ENCODE measurements around the gene CACNA2D4.
"Not testable (repeated sequence)": the region's sequence is repeated elsewhere in the genome, so short reads cannot be mapped to it uniquely, and the experiment has no call there.

The CACNA2D4 gene

GRCh38 chr12:1918081-1918883 lies at the start of gene CACNA2D4:
Gene CACNA2D4 (minus strand): TSS chr12:1918652. CDS start chr12:1918473, 179 bp downstream.
- no peak for DNase-seq

- DNase-seq: no peak
Observed at GRCh38 chr12:1966561-1967226, 48.2 kb upstream of the CACNA2D4 start.

GRCh38 chr12:1965916-1966315 lies 47.5 kb upstream of the CACNA2D4 start:
- DNase-seq: no peak

GRCh38 chr12:1962051-1963020 lies 43.9 kb upstream of the CACNA2D4 start:
- no peak for DNase-seq

- DNase-seq: no peak
Observed at GRCh38 chr12:1956716-1957115, 38.3 kb upstream of the CACNA2D4 start.

GRCh38 chr12:1949771-1950470 lies 31.5 kb upstream of the CACNA2D4 start:
- DNase-seq: no peak

GRCh38 chr12:1948883-1949282 lies 30.4 kb upstream of the CACNA2D4 start:
- no peak for DNase-seq

GRCh38 chr12:1947081-1947480 lies 28.6 kb upstream of the CACNA2D4 start:
- DNase-seq: no peak

- DNase-seq: no peak
Observed at GRCh38 chr12:1946296-1946695, 27.8 kb upstream of the CACNA2D4 start.

GRCh38 chr12:1945502-1945901 lies 27.1 kb upstream of the CACNA2D4 start:
- DNase-seq: not testable (repeated sequence)

GRCh38 chr12:1939801-1940607 lies 21.6 kb upstream of the CACNA2D4 start:
- peak; percentile 89 for DNase-seq

- DNase-seq: no peak
Observed at GRCh38 chr12:1939331-1939730, 20.9 kb upstream of the CACNA2D4 start.

- DNase-seq: no peak
Observed at GRCh38 chr12:1937481-1938224, 19.2 kb upstream of the CACNA2D4 start.

- DNase-seq: no peak
Observed at GRCh38 chr12:1936406-1937320, 18.2 kb upstream of the CACNA2D4 start.

GRCh38 chr12:1935700-1936378 lies 17.4 kb upstream of the CACNA2D4 start:
- DNase-seq: no peak

- no peak for DNase-seq
Observed at GRCh38 chr12:1935242-1935641, 16.8 kb upstream of the CACNA2D4 start.

- DNase-seq: no peak
Observed at GRCh38 chr12:1934831-1935230, 16.4 kb upstream of the CACNA2D4 start.

GRCh38 chr12:1934068-1934467 lies 15.6 kb upstream of the CACNA2D4 start:
- DNase-seq: no peak
